SH-SY5Y (cell line): ENCODE results near the gene GEMIN7.

Experiments
- GATA2 ChIP-seq: IDR thresholded peaks from 2 replicates; pipeline ENCODE4 v1.6.1; 2011; ENCODE audit warnings: mild to moderate bottlenecking, low read depth, low read length
- GATA3 ChIP-seq: IDR thresholded peaks from 2 replicates; pipeline ENCODE4 v1.6.1; 2011; ENCODE audit warnings: low read depth, mild to moderate bottlenecking, low read length, moderate library complexity

Gene GEMIN7

GRCh38 chr19:45091031-45091923 is 12.2 kb downstream of the GEMIN7 start:
- TF ChIP-seq GATA3 (no peak), GATA2 (no peak)

GRCh38 chr19:45092747-45093678 is 14.0 kb downstream of the GEMIN7 start, which contains the start of gene PPP1R37:
Gene PPP1R37, plus strand, starts transcription at chr19:45093179. Its CDS starts 147 bp downstream, at chr19:45093326.
- TF ChIP-seq GATA2 (peak; percentile 7; the same call in 1 of the 2 replicates), GATA3 (no peak)

- TF ChIP-seq GATA3, result no peak
- TF ChIP-seq GATA2, result no peak
These were observed 15.1 kb downstream of the GEMIN7 start for GRCh38 chr19:45094137-45094536.

GRCh38 chr19:45094707-45095106 is 15.6 kb downstream of the GEMIN7 start:
- TF ChIP-seq GATA2, result no peak
- no peak for TF ChIP-seq GATA3

GRCh38 chr19:45095496-45096413 is 16.7 kb downstream of the GEMIN7 start:
- no peak for TF ChIP-seq GATA2

GRCh38 chr19:45096700-45097099 is 17.6 kb downstream of the GEMIN7 start:
- TF ChIP-seq GATA3, result no peak

- no peak for TF ChIP-seq GATA2
- no peak for TF ChIP-seq GATA3
These were observed 18.4 kb downstream of the GEMIN7 start for GRCh38 chr19:45097450-45097775.

- TF ChIP-seq GATA3 (no peak), GATA2 (no peak)
These were observed 18.9 kb downstream of the GEMIN7 start for GRCh38 chr19:45097776-45098520.

- no peak for TF ChIP-seq GATA3
These were observed 19.7 kb downstream of the GEMIN7 start for GRCh38 chr19:45098521-45099466.

GRCh38 chr19:45099467-45100191 is 20.6 kb downstream of the GEMIN7 start:
- no peak for TF ChIP-seq GATA3
- no peak for TF ChIP-seq GATA2

- TF ChIP-seq GATA2, result no peak
- TF ChIP-seq GATA3, result no peak
These were observed 21.1 kb downstream of the GEMIN7 start for GRCh38 chr19:45100201-45100600.

- TF ChIP-seq GATA2 (no peak), GATA3 (no peak)
These were observed 21.8 kb downstream of the GEMIN7 start for GRCh38 chr19:45100846-45101252.
